ENCODE data around the gene LIN37.
"Not testable (repeated sequence)": the region's sequence is repeated elsewhere in the genome, so short reads cannot be mapped to it uniquely, and the experiment has no call there.

LIN37 gene

DNA sequence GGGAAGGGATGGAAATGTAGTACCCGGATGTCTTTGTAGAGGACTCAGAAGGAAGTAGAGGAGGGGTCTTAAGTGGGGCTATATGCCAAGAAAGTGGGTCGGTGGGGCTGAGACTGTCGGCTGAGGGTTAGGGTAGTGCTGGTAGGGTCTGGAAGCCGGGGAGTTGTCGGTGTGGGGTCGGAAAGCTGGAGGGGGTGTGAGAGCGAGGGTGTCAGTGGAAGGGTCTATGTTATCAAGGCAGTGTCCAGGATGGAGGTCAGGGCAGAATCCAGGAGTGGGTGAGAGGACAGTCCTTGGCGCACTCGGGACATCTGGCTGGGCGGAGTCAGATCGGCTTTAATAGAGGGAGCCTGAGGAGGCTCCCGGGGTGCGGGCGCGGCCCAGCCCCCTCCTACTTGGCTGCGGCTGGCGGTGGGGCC is 6.8 kb downstream of the LIN37 start:
- no peak for DNase-seq

DNA sequence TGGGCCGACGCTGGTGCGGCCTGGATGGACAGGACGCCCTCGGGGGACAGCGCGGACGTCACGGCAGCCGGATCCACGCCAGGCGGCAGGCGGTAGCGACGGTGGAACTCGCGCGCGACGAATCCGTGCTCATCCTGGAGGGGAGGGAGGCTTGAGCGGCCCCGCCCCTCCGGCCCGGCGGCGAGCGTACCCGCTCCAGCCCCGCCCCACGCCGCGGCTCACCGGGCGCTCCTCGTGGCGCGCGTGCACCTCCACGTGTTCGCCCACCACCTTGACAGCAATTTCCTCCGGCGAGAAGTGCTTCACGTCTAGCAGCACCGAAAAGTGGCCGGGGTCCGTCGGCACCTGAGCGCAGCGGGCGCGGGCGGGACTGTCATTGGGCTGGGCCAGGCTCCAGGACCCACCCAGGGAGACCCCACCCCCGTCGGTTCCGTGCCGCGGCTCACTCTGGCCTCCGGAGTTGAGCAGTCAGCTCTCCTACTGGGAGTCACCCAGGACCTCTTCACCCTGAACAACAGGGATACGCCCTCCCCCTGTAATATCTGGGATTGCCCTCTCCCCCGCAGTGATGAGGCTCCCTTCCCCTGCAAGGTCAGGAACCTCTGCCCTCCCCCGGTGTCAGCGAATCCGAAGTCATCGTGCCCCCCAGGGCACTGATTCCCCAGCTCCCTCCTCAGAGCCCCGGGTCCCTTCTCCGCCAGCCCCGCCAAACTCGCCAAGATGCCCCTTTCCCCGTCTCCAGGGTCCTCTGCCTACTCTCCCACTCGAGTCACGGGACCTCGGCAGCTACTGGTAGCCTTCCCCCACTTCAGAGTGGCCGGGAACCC is 7.4 kb downstream of the LIN37 start:
- DNase-seq = no peak

DNA sequence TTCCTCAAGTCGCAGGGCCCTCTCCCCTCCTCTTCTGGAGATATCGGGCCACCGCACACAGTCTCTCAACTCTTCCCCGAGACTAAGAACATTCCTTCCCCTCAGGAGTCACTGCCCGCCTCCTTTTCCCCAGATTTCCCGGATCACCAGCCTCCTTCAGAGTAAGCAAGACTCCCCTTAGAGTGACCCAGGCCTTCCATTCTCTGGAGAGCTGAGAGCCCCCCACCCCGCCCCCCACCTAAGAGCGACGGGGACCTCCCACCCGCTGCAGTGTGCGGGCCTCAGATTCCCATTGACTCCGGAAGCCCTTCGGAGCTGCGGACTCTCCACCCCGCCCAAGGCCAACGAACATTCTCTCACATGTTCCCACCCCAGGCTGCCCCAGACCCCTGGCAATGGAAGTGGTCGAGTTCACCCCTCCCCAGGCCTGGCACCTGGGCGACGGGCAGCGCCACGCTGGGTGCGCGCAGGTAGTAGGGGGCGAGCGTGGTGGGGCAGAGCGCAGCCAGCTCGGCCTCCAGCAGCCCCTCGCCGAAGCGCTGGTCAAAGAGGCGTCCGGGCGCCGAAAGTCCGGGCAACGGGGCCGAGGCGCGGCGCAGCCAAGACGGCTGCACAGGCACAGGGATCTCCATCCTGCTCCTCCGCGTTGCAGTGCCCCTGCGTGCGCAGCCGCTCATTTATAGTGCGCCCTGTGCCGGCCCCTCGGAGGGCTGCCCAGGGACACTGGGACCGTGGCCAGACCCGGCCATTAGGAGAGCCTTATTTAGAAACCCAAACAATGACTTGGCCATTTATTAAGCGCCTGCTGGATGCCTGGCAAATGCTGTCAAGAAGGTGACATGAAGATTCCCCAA is 8.2 kb downstream of the LIN37 start, which contains the start of gene HSPB6:
HSPB6 (minus strand) TSS at position 653 of the 854 bp plus-strand sequence; CDS start at position 632, 21 bp downstream.
- DNase-seq = no peak

- peak; percentile 89 for DNase-seq
These were observed 8.9 kb downstream of the LIN37 start for GRCh38 chr19:35757231-35757748.

GRCh38 chr19:35757749-35758608 is 9.6 kb downstream of the LIN37 start, which contains the start of gene PROSER3:
PROSER3 (plus strand) TSS chr19:35758176; CDS start chr19:35758216, 40 bp downstream.
- peak; percentile 99 for DNase-seq

GRCh38 chr19:35759697-35760096 is 11.3 kb downstream of the LIN37 start:
- no peak for DNase-seq

- DNase-seq = no peak
These were observed 12.5 kb downstream of the LIN37 start for GRCh38 chr19:35760711-35761349.

DNA sequence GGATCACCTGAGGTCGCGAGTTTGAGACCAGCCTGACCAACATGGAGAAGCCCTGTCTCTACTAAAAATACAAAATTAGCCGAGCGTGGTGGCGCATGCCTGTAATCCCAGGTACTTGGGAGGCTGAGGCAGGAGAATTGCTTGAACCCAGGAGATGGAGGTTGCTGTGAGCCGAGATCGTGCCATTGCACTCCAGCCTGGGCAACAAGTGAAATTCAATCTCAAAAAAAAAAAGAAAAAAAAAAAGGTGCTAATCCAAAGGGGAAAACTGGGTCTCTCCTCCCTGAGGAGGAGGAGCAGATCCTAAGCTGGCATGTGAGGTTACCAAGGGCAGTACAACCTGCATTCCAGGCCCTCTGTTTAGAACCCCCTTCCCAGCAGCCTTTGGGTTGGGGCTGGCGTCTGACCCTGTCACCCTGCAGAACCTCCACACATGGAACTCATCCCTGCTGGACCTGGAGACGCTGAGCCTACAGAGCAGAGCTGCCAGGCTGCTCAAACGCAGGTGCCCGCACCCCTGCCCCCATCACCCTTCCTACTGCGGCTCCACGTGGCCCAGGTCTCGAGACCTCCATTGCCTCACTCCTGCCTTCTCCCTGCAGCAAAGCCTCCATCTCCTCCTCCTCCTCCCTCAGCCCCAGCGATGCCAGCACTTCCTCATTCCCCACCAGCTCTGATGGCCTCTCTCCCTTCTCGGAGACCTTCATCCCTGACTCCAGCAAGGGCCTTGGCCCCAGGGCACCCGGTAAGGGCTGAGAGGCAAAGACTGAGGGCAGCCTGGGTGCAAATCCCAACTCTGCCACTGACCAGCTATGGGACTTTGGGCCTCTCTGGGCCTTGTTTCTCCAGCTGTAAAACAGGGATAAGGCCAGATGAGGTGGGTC is 16.3 kb downstream of the LIN37 start:
- no peak for DNase-seq

- no peak for DNase-seq
These were observed 18.3 kb downstream of the LIN37 start for GRCh38 chr19:35766571-35767104.

DNA sequence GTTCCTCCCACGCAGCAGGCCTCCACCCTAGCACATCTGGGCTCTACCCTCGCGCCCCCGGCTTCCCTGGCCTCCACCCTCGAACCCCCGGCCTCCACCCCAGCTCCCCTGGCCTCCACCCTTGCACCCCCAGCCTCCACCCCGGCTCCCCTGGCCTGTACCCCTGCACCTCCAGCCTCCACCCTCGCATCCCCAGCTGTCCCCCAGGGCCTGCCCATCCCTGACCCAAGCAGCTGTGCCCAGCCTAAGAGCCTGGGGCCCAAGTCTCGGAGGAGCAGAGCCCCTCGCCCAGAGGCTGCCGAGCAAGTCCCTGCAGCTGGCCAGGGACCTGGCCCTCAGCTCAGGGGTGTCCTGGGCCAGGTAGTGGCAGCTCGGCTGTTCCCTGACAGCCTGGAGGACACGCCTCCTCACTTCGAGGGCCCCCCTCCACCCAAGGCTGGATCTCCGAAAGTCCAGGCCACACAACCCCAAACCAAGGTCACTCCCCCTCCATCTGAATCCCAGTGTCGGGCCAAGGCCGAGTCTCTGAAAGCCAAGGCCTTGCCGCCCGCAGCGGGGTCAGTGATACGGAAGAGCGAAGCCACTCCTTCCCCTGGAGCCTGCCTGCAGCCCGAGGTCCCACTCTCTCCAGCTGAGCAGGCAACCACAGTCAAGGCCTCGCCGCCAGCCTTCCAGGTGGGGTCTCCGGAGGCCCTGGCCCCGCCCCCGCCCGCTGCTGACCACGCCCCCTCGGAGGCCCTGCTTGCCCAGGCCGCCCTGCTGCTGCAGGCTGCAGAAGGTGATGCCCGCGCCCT is 19.1 kb downstream of the LIN37 start:
- no peak for DNase-seq

DNA sequence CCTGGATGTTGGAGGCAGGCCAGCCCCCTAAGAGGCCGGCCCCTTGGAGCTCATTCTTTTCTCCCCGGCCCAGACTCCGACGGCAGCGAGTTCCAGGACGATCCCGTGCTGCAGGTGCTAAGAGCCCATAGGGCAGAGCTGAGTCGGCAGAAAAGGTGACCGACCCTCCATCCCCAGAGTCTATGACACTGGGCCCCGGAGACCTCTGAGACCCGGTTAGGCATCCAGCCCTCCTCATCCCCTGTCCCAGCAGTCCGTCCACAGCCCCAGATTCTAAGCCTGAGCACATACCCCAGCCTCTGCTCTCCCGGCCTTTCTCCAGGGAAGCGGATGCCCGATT is 19.7 kb downstream of the LIN37 start:
- DNase-seq = no peak

DNA sequence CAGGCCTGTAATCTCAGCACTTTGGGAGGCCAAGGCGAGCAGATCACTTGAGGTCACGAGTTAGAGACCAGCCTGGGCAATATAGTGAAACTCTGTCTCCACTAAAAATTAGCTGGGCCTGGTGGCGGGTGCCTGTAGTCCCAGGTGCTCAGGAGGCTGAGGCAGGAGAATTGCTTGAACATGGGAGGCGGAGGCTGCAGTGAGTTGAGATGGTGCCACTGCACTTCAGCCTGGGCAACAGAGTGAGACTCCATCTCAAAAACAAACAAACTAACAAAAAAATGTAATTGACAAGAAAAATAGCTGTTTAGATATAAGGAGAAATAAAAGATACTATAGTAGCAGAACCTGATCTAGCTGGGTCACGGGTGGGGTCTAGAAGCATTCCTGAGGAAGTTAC is 24.0 kb downstream of the LIN37 start:
- not testable (repeated sequence) for DNase-seq

DNA sequence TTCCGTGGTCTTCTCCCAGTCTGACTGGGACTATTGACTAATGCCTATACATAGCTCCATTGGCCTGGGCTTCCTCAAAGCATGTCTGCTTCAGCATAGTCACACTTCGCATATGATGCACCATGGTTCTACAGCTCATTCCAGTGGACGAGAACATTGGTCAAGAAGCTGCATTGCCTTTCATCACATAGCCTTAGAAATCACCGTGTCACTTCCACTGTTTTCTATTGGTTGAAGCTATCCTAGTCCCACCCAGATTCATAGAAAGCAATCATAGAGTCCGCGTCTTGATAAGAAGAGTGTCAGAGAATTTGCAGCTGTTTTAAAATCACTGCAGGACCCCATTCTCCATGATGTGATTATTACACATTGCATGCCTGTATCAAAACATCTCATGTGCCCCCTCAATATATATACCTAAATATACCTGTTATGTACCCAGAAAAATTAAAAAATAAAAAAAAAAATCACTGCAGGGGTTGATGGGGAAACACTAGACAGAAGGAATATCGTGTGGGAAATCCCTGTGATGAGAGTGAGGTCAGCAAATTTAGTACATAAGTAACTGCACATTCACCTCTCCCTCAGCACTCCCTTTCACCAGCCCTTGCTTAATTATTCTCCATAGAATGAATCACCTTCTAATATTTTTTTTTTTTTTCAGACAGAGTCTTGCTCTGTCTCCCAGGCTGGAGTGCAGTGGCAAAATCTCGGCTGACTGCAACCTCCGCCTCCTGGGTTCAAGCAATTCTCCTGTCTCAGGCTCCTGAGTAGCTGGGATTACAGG is 24.8 kb downstream of the LIN37 start:
- DNase-seq = no peak

DNA sequence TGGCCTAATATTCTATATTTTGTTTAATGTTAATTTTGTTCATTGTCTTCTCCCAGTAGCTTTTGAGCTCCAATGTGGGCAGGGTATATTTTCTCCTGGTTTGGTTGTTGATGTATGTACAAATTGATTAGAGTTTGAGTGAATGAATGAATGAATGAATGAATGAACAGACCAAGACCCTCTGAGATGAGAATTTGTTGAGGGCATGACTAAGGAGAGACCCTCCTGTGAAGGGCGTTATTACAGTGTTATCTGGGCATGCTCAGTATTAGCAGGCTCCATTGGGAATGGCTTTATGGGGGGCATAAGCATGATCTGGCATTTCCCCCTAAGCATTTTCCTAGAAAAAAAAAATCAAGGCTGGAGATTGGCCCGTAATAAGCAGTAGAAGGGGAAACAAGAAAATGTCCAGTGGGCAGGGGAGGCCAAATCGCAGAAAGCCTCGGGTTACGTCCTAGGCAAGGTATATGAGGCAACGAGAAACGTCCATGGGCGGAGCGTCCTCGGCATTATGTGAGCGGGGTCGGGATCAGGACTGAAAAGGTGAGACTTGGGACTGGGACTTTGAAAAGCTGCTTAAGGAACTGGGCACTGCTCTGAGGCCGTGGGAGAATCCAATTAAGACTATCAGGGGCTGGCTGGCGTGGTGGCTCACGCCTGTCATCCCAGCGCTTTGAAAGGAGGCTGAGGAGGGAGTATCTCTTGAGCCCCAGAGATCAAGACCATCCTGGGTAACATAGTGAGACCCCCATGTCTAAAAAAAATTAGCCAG is 26.1 kb downstream of the LIN37 start:
- no peak for DNase-seq

DNA sequence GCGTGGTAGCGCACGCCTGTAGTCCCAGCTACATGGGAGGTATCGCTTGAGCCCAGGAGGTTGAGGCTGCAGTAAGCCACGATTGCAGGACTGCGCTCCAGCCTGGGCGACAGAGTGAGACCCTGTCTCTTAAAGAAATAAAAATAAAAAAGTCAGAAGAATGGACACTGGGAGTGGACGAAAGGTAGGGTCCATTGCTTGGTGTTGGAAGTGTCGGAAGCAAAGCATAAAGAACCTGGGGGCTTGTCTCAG is 26.6 kb downstream of the LIN37 start:
- no peak for DNase-seq

DNA sequence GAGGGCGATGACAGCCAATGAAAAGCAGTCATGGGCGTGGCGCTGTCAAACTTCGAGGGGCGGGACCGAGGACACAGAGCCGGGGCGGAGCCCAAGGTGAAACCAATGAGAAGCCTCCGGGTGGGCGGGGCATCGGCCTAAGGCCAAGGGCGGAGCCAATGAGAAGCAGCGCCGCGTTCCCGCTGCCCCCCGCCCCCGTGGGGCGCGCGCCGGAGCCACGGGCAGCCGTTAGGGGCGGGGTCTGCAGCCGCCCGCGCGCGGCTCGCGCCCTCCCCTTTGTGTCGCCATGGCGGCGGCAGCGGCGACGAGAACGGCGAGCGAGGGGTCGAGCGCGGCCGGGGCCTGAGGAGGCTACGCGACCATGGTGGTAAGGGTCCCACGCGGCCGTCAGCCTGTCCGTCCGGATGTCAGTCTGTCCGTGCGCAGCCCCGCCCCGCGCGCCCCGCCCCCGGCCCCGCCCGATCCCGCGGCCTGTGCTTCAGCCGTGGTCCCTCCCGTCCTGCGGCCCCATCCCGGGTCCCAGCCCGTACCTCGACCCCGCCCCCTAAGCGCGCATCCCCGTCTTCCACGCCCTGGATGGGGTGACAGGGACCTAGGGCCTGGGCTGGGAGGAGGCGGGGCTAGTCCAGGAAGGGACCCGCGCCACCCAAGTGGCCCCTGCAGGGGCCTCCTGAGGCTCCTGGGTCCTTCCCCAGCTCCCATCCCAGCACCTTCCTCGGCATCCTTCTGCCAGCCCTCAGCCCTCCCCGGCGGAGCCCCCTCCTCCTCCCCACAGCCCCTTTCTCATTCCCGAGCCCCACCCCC is 27.1 kb downstream of the LIN37 start, which contains the start of gene ARHGAP33:
ARHGAP33 (plus strand) TSS at position 267 of the 804 bp plus-strand sequence; CDS start at position 362, 95 bp downstream.
- DNase-seq = peak; percentile 89

GRCh38 chr19:35776102-35776788 is 27.9 kb downstream of the LIN37 start:
- DNase-seq = no peak
